Measurements from ENCODE around the gene KLK7. TPM values are rescaled to one million over a fixed set of nuclear protein-coding genes. Genes with fewer than 3 reads are reported as not detected.
A peak's percentile ranks its signal among the peaks of the same experiment; 100 is the strongest.

KLK7 gene
- total RNA-seq, 1 donor from 2014 or later: not detected

DNA sequence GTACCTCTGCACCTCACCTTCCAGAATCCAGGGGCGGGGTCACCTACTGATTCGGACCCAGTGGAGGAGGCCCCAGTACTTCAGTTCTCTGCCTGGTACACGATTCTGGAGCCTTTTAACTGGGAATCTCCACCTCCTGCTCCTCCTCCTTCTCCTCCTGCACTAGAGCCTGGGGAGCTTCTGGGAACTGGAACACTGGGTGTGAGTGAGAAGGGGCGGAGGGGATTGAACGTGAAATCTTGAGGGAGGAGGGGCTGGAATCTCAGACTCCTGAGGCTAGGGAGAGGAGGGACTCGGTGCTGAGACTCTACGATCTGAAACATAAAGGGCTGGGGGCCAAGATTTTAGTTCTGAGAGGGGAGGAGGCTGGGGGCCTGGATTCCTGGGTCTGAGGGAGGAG, 17.8 kb upstream of the KLK7 start, which contains the start of gene KLK8:
KLK8 (minus strand) TSS at position 90 of the 400 bp plus-strand sequence. CDS start 437 bp downstream, outside the sequence.
- TF ChIP-seq, protein P1, sequence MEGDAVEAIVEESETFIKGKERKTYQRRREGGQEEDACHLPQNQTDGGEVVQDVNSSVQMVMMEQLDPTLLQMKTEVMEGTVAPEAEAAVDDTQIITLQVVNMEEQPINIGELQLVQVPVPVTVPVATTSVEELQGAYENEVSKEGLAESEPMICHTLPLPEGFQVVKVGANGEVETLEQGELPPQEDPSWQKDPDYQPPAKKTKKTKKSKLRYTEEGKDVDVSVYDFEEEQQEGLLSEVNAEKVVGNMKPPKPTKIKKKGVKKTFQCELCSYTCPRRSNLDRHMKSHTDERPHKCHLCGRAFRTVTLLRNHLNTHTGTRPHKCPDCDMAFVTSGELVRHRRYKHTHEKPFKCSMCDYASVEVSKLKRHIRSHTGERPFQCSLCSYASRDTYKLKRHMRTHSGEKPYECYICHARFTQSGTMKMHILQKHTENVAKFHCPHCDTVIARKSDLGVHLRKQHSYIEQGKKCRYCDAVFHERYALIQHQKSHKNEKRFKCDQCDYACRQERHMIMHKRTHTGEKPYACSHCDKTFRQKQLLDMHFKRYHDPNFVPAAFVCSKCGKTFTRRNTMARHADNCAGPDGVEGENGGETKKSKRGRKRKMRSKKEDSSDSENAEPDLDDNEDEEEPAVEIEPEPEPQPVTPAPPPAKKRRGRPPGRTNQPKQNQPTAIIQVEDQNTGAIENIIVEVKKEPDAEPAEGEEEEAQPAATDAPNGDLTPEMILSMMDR (IDR thresholded peaks at IDR 0.05; ENCODE audit: unreplicated experiment): no peak
- Mint-ChIP-seq H3K27me3 (ENCODE audit: unreplicated experiment) (peaks cover 14% of the 10 kb centered on the region), H3K36me3 (ENCODE audit: low read depth, unreplicated experiment) (no peaks in the 10 kb centered on the region), H3K27ac (ENCODE audit: unreplicated experiment) (no peak within 1 kb of the TSS), H3K4me3 (ENCODE audit: unreplicated experiment) (peak within 1 kb of the TSS; percentile 25), H3K4me1 (ENCODE audit: unreplicated experiment) (no peaks in the 10 kb centered on the region), H3K9me3 (ENCODE audit: unreplicated experiment) (no peaks in the 10 kb centered on the region)
- DNase-seq (ENCODE audit: low spot score): no peak

DNA sequence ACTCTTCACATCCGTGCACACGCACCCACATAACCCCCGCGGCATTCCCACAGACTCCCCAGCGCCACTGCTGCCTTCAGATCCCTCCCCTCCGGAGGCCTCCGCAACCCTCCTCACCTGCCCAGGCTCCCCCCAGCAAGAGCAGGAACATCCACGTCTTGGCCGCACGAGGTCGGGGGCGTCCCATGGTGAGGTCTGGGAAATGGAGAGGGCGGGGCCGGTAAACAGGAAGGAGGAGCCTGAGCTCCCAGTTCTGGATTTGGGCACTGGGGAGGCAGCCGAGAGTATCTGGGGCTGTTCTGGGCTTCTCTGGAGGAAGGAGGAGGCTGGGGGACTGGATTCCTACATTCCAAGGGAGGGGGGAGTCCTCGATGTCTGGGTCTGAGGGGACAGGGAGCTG, 17.3 kb upstream of the KLK7 start:
- H3K9me3 Mint-ChIP-seq (ENCODE audit: unreplicated experiment): no peaks in the 10 kb centered on the region
- peaks cover 12% of the 10 kb centered on the region for H3K27me3 Mint-ChIP-seq (ENCODE audit: unreplicated experiment)
- no peak overlapping the region for H3K27ac Mint-ChIP-seq (ENCODE audit: unreplicated experiment)
- H3K4me1 Mint-ChIP-seq (ENCODE audit: unreplicated experiment): no peaks in the 10 kb centered on the region
- TF ChIP-seq, protein P1 (IDR thresholded peaks at IDR 0.05; ENCODE audit: unreplicated experiment): no peak
- H3K4me3 Mint-ChIP-seq (ENCODE audit: unreplicated experiment): no peak overlapping the region
- DNase-seq (ENCODE audit: low spot score): no peak
- H3K36me3 Mint-ChIP-seq (ENCODE audit: low read depth, unreplicated experiment): no peaks in the 10 kb centered on the region

DNA sequence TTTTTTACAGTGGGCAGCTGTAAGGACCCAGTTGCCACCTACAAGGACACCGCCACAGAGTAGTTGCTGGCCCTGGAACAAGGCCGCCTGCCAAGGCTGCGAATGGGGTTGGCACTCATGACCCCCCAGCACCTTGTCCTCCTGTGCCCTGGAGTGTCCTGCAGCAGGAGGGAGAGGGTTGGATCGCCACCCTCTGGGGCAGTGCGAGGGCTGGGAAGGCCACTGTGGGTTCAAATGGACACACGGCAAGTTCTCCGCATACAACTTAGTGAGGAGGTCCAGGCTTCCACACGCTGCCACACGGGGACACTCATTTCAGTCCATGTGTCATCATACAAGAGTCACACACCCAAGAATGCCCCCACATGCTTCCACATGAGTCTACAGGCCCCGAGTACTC, 16.7 kb upstream of the KLK7 start:
- TF ChIP-seq, protein P1 (IDR thresholded peaks at IDR 0.05; ENCODE audit: unreplicated experiment): no peak
- H3K9me3 Mint-ChIP-seq (ENCODE audit: unreplicated experiment): no peaks in the 10 kb centered on the region
- no peak overlapping the region for H3K4me3 Mint-ChIP-seq (ENCODE audit: unreplicated experiment)
- DNase-seq (ENCODE audit: low spot score): no peak
- H3K4me1 Mint-ChIP-seq (ENCODE audit: unreplicated experiment): no peaks in the 10 kb centered on the region
- H3K27me3 Mint-ChIP-seq (ENCODE audit: unreplicated experiment): peaks cover 12% of the 10 kb centered on the region
- no peak overlapping the region for H3K27ac Mint-ChIP-seq (ENCODE audit: unreplicated experiment)
- H3K36me3 Mint-ChIP-seq (ENCODE audit: low read depth, unreplicated experiment): no peaks in the 10 kb centered on the region

DNA sequence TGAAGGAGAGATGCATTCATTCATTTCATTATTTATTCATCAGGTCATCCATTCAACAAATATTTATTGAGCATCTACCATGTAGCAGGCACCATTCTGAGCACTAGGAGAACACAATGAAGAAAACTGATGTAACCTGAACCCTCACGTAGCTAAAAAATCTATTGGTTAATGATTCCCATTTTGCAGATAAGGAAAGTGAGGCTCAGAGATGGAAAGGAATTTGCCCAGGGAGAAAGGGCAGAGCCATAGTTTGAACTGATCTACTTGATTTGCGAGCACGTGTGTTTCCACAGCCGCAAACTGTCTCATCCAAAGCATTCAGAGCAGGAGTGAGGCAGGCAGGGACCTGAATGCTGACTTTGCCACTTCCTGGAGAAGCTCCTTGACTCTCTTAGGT, 15.0 kb upstream of the KLK7 start:
- H3K27me3 Mint-ChIP-seq (ENCODE audit: unreplicated experiment): peaks cover 11% of the 10 kb centered on the region
- no peaks in the 10 kb centered on the region for H3K9me3 Mint-ChIP-seq (ENCODE audit: unreplicated experiment)
- TF ChIP-seq, protein P1 (IDR thresholded peaks at IDR 0.05; ENCODE audit: unreplicated experiment): no peak
- no peak for DNase-seq (ENCODE audit: low spot score)
- H3K4me1 Mint-ChIP-seq (ENCODE audit: unreplicated experiment): no peaks in the 10 kb centered on the region
- no peaks in the 10 kb centered on the region for H3K36me3 Mint-ChIP-seq (ENCODE audit: low read depth, unreplicated experiment)
- H3K27ac Mint-ChIP-seq (ENCODE audit: unreplicated experiment): no peak overlapping the region
- no peak overlapping the region for H3K4me3 Mint-ChIP-seq (ENCODE audit: unreplicated experiment)

DNA sequence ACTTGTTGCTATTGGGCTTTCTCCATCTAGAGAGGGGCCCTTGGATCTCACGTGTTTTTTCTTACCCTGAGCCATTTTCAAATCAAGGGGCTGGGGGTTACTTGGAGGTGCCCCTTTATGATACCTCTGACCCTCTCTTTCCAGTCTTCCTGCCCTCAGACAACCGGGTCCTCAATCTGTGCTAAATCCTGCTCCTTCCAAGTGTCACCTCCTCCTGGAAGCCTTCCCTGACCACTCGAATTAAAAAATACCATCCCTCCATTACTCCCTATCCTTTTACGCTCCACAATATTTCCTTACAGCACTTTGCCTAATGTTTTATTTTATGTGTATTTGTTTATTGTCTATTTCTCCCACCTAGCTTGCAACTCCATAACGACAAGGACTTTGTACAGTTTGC, 14.3 kb upstream of the KLK7 start:
- no peak overlapping the region for H3K27ac Mint-ChIP-seq (ENCODE audit: unreplicated experiment)
- H3K36me3 Mint-ChIP-seq (ENCODE audit: low read depth, unreplicated experiment): no peaks in the 10 kb centered on the region
- no peak for DNase-seq (ENCODE audit: low spot score)
- H3K4me1 Mint-ChIP-seq (ENCODE audit: unreplicated experiment): no peaks in the 10 kb centered on the region
- H3K4me3 Mint-ChIP-seq (ENCODE audit: unreplicated experiment): no peak overlapping the region
- H3K9me3 Mint-ChIP-seq (ENCODE audit: unreplicated experiment): no peaks in the 10 kb centered on the region
- H3K27me3 Mint-ChIP-seq (ENCODE audit: unreplicated experiment): peaks cover 11% of the 10 kb centered on the region
- TF ChIP-seq, protein P1 (IDR thresholded peaks at IDR 0.05; ENCODE audit: unreplicated experiment): no peak
